Right ventricle myocardium superior (tissue), 1 donor: Measurements from ENCODE around the gene MEF2C. TPM values are rescaled to one million over a fixed set of nuclear protein-coding genes. Genes with fewer than 3 reads are reported as not detected.
A peak's percentile ranks its signal among the peaks of the same experiment; 100 is the strongest.

Experiments used
- ATAC-seq: fragments of 200-7000 bp; cut with Tn5 transposase; one replicate; pipeline ENCODE4 v1.9.1; 2020; ENCODE audit warnings: mild to moderate bottlenecking; ENCODE audit not compliant: poor library complexity
- DNase-seq: peaks from one replicate; pipeline ENCODE4 v3.0.0-alpha.2; 2020
- intact Hi-C: fragments of 100-400 bp; cut with DNase I; formaldehyde crosslinking; loops from one replicate; pipeline ENCODE4 v1.11.2; 2022
- total RNA-seq: library from RNA; stranded (reverse); fragmentation: NEBNext Ultra II Directional; extraction: Animal tissue kit (Norgen Biotek cat#: 25700); gene quantifications from one replicate; pipeline ENCODE4 v1.2.1, GENCODE V29; 2021
- donor health status: DM: no; HTN: yes; CAD: no; lungs with severe emphysema.

Gene MEF2C
- total RNA-seq, 1 donor from 2014 or later = 52.3 TPM

DNA sequence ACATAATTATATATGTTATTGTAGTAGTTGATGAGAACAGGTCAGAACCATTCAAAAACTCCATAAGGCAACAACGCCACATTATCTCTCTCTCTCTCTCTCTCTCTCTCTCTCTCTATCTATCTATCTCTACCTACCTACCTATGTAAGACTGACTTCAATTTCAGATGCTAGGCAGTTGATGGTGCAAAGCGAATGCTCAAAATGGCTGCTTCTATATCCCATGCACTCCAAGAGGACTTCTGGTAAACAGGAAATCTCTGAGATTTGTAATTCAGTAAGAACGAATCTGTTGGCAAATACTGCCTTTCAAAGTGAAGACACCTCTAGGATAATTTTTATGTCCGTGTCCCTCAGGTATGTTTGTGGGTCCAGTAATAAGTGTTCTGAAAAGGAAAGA lies 43.7 kb downstream of the MEF2C start:
- DNase-seq (no peak), ATAC-seq (no peak)
- intact Hi-C loops = loop anchor here (5.0 kb wide), 1 partner anchor 38 kb away; no protein-coding TSS in a partner anchor

- DNase-seq (no peak), ATAC-seq (no peak)
- intact Hi-C loops = loop anchor here (5.0 kb wide), 1 partner anchor 39 kb away; no protein-coding TSS in a partner anchor
These were observed 44.5 kb downstream of the MEF2C start for GRCh38 chr5:88838500-88838899.

DNA sequence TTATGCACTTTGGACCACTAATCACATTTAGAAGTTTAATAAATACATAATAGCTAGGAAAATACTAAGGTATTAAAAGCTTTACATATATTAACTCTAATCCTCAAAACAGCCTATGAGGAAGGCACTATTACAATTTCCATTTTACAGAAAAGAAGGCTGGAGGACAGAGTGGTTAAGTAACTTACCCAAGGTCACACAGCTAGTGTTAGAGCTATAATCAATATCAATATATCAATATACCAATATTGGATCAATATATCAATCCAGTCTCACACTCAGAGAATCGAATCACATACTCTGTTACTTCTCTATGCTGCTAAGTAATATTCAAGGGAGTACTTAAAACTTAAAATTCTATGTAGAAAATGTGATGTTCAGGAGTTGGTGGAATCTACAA lies 45.2 kb downstream of the MEF2C start:
- ATAC-seq (no peak), DNase-seq (no peak)
- intact Hi-C loops = loop anchor here (5.0 kb wide), 1 partner anchor 39 kb away; no protein-coding TSS in a partner anchor

GRCh38 chr5:88837222-88837621 lies 45.8 kb downstream of the MEF2C start:
- DNase-seq = no peak
- intact Hi-C loops = loop anchor here (5.0 kb wide), 1 partner anchor 40 kb away; no protein-coding TSS in a partner anchor

GRCh38 chr5:88836195-88836838 lies 46.7 kb downstream of the MEF2C start:
- DNase-seq = peak; percentile 55
- ATAC-seq = peak; percentile 83
- intact Hi-C loops = loop anchor here (5.0 kb wide), 1 partner anchor 41 kb away; no protein-coding TSS in a partner anchor

More at GRCh38 chr5:88837222-88837621, 45.8 kb downstream of the MEF2C start:
- ATAC-seq = no peak

DNA sequence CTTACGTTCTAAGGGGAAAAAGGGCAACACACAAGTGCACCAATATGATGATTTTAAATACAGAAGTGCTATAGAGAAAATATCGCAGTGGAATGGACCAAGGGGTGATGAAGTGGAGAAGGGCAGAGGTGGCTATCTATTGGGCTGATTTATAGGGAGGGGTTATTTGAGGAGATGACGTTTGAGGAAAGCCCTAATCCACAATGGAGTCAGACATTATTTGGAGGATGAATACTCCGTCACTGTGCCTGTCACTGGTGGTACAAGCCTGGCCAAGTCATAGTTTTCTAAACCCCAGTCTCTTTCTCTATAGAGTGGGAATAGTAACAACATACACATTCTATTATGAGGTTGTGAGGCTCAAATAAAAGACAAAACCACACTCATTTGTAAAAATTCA lies 48.5 kb downstream of the MEF2C start:
- no peak for ATAC-seq

GRCh38 chr5:88834131-88834462 lies 48.9 kb downstream of the MEF2C start:
- no peak for DNase-seq
- intact Hi-C loops = no loop called here
- peak; percentile 26 for ATAC-seq

More for the DNA sequence above, 48.5 kb downstream of the MEF2C start:
- intact Hi-C loops = no loop called here
- no peak for DNase-seq

DNA sequence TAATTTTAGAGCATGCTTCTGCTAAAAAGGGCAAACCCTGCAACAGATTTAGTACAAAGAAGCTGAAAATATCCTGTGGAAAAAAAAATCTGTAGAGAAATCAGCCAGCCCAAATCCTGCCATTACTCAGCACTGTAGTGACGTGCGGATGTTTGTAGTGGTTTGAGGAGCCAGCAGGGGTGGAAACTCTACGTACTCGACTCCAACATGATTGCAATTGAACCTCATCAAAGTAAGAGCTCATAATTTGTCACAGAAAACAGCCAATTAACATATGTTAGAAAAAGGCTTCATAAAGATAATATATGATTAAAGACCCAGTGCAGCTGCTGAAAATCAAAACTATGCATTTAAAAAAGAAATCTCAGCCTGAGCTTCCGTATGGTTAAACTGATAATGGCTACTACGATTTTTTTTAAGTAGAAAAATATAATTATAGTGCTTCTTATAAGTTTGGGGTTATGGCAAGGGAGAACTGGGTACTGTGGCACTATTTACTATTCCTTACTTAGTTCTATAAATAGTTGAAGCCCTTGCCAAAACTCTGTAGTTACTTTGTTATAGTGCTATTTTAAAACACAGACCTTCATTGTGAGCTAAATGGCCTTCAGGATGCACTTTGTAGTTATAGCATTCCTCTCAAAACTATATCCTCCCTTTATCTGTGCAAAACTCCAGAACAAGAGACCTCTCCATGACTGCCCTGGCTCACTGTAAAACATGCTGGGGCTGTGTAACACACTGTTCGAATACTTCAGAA lies 49.4 kb downstream of the MEF2C start:
- peak; percentile 76 for ATAC-seq
- intact Hi-C loops = no loop called here
- peak; percentile 47 for DNase-seq

DNA sequence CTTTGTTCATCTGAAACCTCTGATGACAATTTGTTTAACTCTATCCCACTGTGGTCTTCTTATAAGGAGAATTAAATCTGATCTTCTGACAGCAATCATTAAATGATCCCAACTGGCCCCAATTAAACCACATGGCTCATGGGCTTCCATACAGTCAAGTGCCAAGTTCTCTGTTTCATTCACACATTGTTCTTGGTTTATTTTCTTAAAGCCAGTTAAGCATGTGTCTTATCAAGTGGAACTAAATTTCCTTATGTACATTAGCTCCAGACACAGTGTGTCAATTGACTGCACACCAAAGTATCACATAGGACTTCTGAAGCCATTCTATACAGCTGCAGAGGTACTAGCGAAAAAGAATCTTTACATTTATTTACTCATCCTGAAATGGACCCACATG lies 51.2 kb downstream of the MEF2C start:
- ATAC-seq (no peak), DNase-seq (no peak)
- intact Hi-C loops = no loop called here

DNA sequence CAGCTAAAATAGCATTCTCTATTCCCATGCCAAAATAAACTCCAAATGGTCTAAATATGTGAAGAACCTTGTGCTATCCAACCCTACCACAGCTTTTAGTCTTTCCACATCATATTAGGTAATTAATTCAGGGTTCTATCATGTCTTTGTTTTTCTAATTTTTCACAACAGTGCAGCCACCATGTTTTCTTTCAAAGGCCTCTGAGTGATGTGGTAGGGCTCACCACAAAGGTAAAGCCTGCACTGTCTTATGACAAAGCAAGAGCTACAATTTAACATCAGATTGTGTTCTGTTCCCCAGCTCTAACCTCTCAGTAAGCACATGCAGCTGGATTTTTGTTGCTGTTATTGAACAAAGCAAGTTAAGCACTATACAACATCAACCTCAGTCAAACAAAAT lies 52.4 kb downstream of the MEF2C start:
- no peak for ATAC-seq
- intact Hi-C loops = no loop called here
- no peak for DNase-seq

DNA sequence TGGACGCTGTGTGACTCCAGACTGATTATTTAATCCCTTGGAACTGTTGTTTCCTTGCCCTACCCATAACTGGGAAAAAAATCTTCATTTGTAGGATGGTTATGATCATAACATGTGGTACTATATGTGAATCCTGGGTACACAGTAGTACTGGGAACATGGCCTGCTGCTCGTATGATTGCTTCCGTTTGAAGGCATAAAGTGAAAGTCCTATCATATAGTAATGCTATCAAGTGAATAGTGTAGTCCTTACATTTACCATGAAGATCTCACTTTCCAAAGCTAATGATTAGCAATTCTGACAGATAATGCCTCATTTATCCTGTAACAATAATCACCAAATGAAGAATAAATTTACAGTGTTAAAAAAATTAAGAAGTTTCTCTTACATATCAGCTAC lies 53.2 kb downstream of the MEF2C start:
- DNase-seq (no peak), ATAC-seq (peak; percentile 19)
- intact Hi-C loops = loop anchor here (5.0 kb wide), 2 partner anchors 42 to 53 kb away; partner anchors contain the start of gene MEF2C

DNA sequence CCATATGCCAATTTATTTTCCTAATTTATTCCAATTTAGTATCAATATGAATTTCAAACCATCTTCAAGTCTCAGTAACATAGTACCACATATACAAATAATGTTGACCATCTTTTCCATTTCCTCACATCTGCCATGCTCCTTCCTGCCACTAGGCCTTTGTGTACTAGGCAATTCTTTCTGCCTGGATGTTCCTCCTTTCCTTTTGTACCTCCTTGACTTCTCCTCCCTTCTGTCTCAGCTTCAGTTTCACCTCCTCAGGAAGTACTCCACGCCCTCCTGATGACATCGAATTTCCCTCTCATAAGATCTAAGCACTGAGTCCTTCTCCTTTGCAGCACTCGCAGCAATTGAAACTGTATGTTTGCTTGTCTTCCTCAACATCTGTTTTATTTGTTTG lies 53.9 kb downstream of the MEF2C start:
- ATAC-seq = peak; percentile 17
- intact Hi-C loops = loop anchor here (5.0 kb wide), 2 partner anchors 42 to 53 kb away; partner anchors contain the start of gene MEF2C
- DNase-seq = no peak

- intact Hi-C loops = loop anchor here (5.0 kb wide), 2 partner anchors 41 to 54 kb away; partner anchors contain the start of gene MEF2C
- no peak for DNase-seq
- no peak for ATAC-seq
These were observed 55.0 kb downstream of the MEF2C start for GRCh38 chr5:88827997-88828396.

DNA sequence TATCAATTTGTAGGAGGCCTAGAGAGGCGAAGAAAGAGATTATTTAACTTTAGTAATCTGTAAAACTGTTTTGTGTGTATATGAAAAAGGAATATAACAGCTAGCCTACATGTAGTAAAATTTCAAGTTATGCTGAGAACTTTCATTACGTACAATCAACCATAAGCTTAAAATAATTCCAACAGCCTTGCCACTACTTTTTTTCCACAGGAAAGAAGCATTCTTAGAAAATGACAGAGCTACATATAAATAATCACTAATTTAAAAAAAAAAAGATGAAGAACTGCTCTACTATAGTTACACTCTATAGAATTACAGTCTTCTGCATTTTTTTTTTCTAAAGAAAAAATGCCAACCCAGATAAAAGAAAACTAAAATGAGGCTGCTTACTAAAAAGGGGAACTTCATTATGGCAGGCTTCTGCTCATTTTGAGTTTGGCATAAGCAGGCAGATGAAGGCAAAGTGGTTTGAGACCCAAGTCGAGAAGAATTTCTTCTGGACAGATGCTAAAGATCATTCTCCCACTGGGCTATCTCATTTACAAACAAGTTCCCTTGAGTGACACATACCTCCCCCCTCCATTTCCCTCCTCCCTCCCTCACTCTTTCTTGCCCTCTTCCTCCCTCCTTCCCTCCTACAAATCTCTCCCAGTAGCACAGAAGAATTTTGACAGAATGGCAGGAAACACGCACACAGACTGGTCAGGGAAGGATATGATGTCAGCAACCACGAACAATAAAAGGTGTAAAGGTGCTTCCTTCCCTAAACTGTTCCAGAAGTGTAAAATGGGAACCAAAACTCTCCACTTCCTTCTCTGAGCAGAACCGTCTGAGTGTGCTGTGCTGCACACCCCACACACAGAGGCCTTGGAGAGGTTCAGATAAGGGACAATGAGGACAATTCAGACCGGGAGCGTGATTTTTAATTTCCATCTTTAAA lies 56.1 kb downstream of the MEF2C start:
- peak; percentile 66 for ATAC-seq
- intact Hi-C loops = loop anchor here (5.0 kb wide), 2 partner anchors 40 to 55 kb away; partner anchors contain the start of gene MEF2C
- peak; percentile 48 for DNase-seq

- intact Hi-C loops = loop anchor here (5.0 kb wide), 2 partner anchors 38 to 57 kb away; partner anchors contain the start of gene MEF2C
- no peak for DNase-seq
- ATAC-seq = peak; percentile 39
These were observed 57.2 kb downstream of the MEF2C start for GRCh38 chr5:88825584-88826315.

GRCh38 chr5:88824892-88825583 lies 57.9 kb downstream of the MEF2C start:
- intact Hi-C loops = loop anchor here (5.0 kb wide), 2 partner anchors 38 to 57 kb away; partner anchors contain the start of gene MEF2C
- ATAC-seq (peak; percentile 79), DNase-seq (no peak)

GRCh38 chr5:88824141-88824540 lies 58.8 kb downstream of the MEF2C start:
- intact Hi-C loops = no loop called here

More at GRCh38 chr5:88824141-88824540, 58.8 kb downstream of the MEF2C start:
- DNase-seq = no peak
- ATAC-seq = no peak
